ENCODE data around the gene CYREN.

The CYREN gene, protein sequence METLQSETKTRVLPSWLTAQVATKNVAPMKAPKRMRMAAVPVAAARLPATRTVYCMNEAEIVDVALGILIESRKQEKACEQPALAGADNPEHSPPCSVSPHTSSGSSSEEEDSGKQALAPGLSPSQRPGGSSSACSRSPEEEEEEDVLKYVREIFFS

DNA sequence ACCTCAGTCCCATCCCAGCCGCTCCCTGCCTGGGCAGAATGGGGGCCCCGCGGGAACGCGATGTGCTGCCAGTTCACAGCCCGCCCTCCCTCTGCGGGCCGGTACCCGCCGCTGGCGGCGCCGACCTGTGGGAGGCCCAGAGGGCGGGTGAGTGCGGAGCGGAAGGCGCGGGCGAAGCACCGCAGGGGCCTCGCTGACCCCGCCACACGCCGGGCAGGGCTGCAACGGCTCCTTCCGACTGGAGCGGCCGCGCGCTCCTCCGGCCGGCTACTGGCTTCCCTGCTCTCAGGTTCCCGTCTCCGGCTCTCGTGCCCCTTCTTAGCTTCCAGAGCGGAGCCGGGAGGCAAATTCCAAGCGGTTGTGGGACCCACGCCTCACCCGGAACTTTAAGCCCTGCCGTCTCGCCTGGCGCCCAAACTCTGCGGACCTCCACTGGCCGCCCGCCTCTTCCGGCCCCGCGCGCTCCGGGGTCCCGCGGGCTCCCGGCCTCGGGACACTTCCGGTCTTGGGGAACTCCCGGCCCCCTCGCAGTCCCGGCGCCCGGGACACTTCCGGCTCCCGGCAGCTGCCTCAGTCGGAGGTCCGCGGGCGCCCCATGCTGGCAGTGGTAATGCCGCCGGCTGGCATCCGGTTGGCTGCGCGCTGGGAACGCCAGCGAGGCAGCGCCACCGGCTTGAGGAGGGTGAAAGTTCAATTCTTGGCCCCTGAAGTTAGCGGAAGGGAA is at the start of gene CYREN:
Gene CYREN (minus strand): TSS at position 434 of the 724 bp plus-strand sequence. CDS start 1,785 bp downstream, outside the sequence.
- TF ChIP-seq, protein P1, sequence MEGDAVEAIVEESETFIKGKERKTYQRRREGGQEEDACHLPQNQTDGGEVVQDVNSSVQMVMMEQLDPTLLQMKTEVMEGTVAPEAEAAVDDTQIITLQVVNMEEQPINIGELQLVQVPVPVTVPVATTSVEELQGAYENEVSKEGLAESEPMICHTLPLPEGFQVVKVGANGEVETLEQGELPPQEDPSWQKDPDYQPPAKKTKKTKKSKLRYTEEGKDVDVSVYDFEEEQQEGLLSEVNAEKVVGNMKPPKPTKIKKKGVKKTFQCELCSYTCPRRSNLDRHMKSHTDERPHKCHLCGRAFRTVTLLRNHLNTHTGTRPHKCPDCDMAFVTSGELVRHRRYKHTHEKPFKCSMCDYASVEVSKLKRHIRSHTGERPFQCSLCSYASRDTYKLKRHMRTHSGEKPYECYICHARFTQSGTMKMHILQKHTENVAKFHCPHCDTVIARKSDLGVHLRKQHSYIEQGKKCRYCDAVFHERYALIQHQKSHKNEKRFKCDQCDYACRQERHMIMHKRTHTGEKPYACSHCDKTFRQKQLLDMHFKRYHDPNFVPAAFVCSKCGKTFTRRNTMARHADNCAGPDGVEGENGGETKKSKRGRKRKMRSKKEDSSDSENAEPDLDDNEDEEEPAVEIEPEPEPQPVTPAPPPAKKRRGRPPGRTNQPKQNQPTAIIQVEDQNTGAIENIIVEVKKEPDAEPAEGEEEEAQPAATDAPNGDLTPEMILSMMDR (conservative IDR thresholded peaks at IDR 0.05), result peak; percentile 93
- peak within 1 kb of the TSS; percentile 97 for H3K27ac ChIP-seq

DNA sequence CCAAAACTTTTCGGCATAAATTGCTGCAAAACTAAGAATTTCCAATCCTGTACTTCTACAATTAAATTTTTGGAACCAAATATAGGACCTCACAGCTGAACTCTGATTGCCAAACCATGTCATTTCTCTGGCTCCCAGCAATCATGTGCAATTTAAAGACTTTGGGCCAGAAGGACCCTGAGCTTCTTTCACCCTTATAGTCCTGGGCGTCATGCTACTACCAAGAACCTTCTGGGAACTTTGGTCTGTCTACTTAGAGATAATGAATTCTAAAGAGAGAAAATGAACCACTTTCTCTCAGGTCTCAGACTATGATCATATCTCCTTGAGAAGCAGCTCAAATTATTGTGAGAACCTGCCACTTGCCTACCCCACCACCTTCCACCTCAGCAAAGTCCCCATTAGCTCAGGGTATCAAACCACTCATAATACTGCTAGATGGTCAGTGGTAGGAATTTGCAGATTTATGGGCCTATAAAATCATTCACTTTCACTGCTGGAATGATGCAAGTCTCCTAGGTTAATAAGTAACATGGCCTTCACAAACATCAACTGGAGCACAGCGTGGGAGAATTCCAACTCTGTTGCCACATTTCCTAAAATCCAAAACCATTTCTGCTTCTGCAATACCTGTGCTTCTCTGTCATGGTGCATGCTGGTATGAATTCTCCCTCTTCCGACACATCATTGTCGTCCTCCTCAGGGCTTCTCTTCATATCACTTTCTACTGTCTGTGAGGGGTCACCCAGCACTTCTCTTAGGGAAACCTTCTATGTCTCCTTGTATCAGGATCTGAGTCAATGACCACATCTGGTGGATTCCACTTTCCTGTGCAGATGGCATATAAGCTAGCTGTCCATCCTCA is 47.4 kb upstream of the CYREN start:
- peak overlapping the region; percentile 31 for H3K27ac ChIP-seq
- TF ChIP-seq, protein P1 (conservative IDR thresholded peaks at IDR 0.05), result no peak

DNA sequence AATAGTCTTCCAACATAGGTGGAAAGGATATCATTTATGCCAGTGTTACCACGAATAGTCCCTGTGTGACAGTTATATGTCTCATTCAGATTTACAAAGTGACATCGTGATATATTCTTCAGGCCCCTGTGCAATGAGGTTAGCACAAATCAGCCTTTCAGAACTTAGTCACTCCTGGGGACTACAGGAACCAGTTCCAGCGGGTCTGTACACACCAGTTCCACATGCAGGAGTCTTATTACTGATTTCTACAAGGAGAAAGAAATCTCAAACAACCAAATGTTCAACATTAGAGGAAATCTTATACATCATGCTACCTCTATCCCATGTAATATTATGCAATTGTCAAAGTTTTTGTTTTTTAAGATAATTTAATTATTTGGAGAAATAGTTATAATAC is 45.2 kb upstream of the CYREN start:
- no peak overlapping the region for H3K27ac ChIP-seq
- TF ChIP-seq, protein P1 (conservative IDR thresholded peaks at IDR 0.05), result no peak

- H3K27ac ChIP-seq, result no peak overlapping the region
- TF ChIP-seq, protein P1 (conservative IDR thresholded peaks at IDR 0.05), result no peak
These were observed 44.7 kb upstream of the CYREN start for GRCh38 chr7:135215180-135215579.

GRCh38 chr7:135213831-135214230 is 43.3 kb upstream of the CYREN start:
- no peak overlapping the region for H3K27ac ChIP-seq
- TF ChIP-seq, protein P1 (conservative IDR thresholded peaks at IDR 0.05), result no peak

GRCh38 chr7:135211946-135212685 is 41.6 kb upstream of the CYREN start:
- peak overlapping the region; percentile 73 for H3K27ac ChIP-seq

- TF ChIP-seq, protein P1 (conservative IDR thresholded peaks at IDR 0.05), result 0 out of 2 replicates have a peak, but pooled peaks have one; percentile 7
- peak within 1 kb of the TSS; percentile 73 for H3K27ac ChIP-seq
These were observed 40.9 kb upstream of the CYREN start, which contains the start of gene WDR91 for GRCh38 chr7:135211179-135211945. Gene WDR91 (minus strand): TSS chr7:135211526. CDS start chr7:135211502, 24 bp downstream.
